GM18873 (cell line): ENCODE data around the gene PEPD.

Experiments
- ATAC-seq: cut with Tn5 transposase; IDR thresholded peaks from one replicate; pipeline ENCODE4 v1.9.1; 2021; ENCODE audit warnings: mild to moderate bottlenecking, moderate library complexity, moderate number of reproducible peaks; ENCODE audit not compliant: unreplicated experiment, low FRiP score

PEPD gene

GRCh38 chr19:33547676-33548075, 26.1 kb upstream of the PEPD start:
- ATAC-seq: no peak

- no peak for ATAC-seq
Measured at GRCh38 chr19:33546656-33547055, 25.1 kb upstream of the PEPD start.

GRCh38 chr19:33545217-33545981, 23.8 kb upstream of the PEPD start:
- ATAC-seq: no peak

GRCh38 chr19:33535226-33535625, 13.6 kb upstream of the PEPD start:
- no peak for ATAC-seq

GRCh38 chr19:33532859-33533460, 11.4 kb upstream of the PEPD start:
- no peak for ATAC-seq

- ATAC-seq: no peak
Measured at GRCh38 chr19:33530842-33531241, 9.3 kb upstream of the PEPD start.

GRCh38 chr19:33530296-33530695, 8.7 kb upstream of the PEPD start:
- ATAC-seq: no peak

- no peak for ATAC-seq
Measured at GRCh38 chr19:33529094-33529676, 7.6 kb upstream of the PEPD start.

GRCh38 chr19:33528404-33528803, 6.8 kb upstream of the PEPD start:
- ATAC-seq: no peak

GRCh38 chr19:33527125-33527524, 5.5 kb upstream of the PEPD start:
- ATAC-seq: no peak

- ATAC-seq: no peak
Measured at GRCh38 chr19:33524024-33524664, 2.6 kb upstream of the PEPD start.

GRCh38 chr19:33523167-33523566, 1.6 kb upstream of the PEPD start:
- no peak for ATAC-seq

- no peak for ATAC-seq
Measured at GRCh38 chr19:33522371-33522662, 726 bp upstream of the PEPD start.

- no peak for ATAC-seq
Measured at GRCh38 chr19:33520844-33521479, 629 bp downstream of the PEPD start.

GRCh38 chr19:33520048-33520643, 1.4 kb downstream of the PEPD start:
- no peak for ATAC-seq

- no peak for ATAC-seq
Measured at GRCh38 chr19:33519416-33519815, 2.2 kb downstream of the PEPD start.

GRCh38 chr19:33518541-33518940, 3.0 kb downstream of the PEPD start:
- no peak for ATAC-seq

- ATAC-seq: no peak
Measured at GRCh38 chr19:33517922-33518321, 3.7 kb downstream of the PEPD start.

GRCh38 chr19:33515921-33516320, 5.7 kb downstream of the PEPD start:
- no peak for ATAC-seq

GRCh38 chr19:33514885-33515551, 6.6 kb downstream of the PEPD start:
- ATAC-seq: no peak
